Fibroblast of lung (primary cell): ENCODE data around the gene ASL.
"Not testable (repeated sequence)": the region's sequence is repeated elsewhere in the genome, so short reads cannot be mapped to it uniquely, and the experiment has no call there.

Experiments used
- CTCF ChIP-seq, 2 donors: IDR thresholded peaks in 1 of 2; conservative IDR thresholded peaks in 1 of 2; 1 replicate in 1 of 2; 2 replicates in 1 of 2; pipeline ENCODE4 v1.5.1; 2011 to 2012; ENCODE audit warnings: low read length in 2 of 2, control low read depth in 1 of 2, inconsistent platforms in 1 of 2, low read depth in 1 of 2, mild to moderate bottlenecking in 1 of 2
- EZH2 ChIP-seq: IDR thresholded peaks from 2 replicates; pipeline ENCODE4 v1.5.1; 2012; ENCODE audit warnings: low read length, control low read depth, mild to moderate bottlenecking; ENCODE audit errors: missing control alignments

- not testable (repeated sequence) for TF ChIP-seq CTCF (conservative IDR thresholded peaks at IDR 0.05 in 1 of 2, IDR thresholded peaks at IDR 0.05 in 1 of 2; ENCODE audit: low read depth in 1 of 2, low read length in 2 of 2); EZH2
Measured at GRCh38 chr7:66116680-66117420, 41.2 kb downstream of the ASL start.
